ENCODE data around the gene TLE3. TPM values are rescaled to one million over a fixed set of nuclear protein-coding genes. Genes with fewer than 3 reads are reported as not detected.

TLE3 gene
- total RNA-seq, 1 donor from 2014 or later = 68.9 TPM

DNA sequence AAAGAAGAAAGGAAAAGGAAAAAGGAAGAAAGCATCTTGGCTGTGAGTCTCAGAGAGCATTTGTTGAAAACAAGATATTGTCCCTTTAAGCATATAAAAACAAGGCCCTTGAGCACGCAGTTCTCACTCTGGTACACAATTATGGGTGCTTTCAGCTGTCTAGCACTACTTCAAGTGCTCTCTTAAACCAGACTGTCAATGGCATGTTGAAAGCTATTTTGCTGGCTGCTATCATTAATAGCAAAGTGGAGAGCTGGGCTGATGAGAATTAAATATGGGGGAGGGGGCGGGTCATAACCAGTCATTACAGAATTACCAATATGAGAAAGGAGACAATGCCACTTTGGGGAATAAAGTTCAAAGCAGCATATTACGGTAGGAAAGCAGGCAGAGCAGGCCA lies 9.3 kb downstream of the TLE3 start:
- no peak for FAIRE-seq
- DNase-seq (ENCODE audit: low spot score in 2 of 2) = no peak

GRCh38 chr15:70087708-70088352 lies 9.9 kb downstream of the TLE3 start:
- no peak for FAIRE-seq

GRCh38 chr15:70086636-70087035 lies 11.1 kb downstream of the TLE3 start:
- DNase-seq (ENCODE audit: low spot score in 2 of 2) (no peak), FAIRE-seq (no peak)

More at GRCh38 chr15:70087708-70088352, 9.9 kb downstream of the TLE3 start:
- DNase-seq (ENCODE audit: low spot score in 2 of 2) = no peak

- DNase-seq (ENCODE audit: low spot score in 2 of 2) (no peak), FAIRE-seq (no peak)
Observed at GRCh38 chr15:70084461-70084860, 13.3 kb downstream of the TLE3 start.

DNA sequence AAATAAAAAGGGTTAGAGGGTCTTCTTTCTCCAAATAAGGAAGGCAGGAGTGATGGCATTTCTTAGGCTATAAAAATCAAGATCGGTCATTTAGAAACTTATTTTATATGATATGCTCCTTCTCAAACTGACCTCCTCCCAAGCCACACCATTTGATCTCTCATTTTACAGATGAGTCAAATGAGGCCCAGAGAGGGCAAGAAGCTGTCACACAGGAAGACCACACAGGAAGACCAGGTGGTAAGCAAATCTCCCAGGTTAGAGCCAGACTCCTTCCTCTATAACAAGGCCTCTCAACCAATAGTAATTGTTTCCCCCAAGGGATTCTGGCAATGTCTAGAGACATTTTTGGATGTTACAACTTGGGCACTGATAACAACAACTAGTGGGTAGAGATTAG lies 13.8 kb downstream of the TLE3 start:
- DNase-seq (ENCODE audit: low spot score in 2 of 2) (no peak), FAIRE-seq (no peak)

DNA sequence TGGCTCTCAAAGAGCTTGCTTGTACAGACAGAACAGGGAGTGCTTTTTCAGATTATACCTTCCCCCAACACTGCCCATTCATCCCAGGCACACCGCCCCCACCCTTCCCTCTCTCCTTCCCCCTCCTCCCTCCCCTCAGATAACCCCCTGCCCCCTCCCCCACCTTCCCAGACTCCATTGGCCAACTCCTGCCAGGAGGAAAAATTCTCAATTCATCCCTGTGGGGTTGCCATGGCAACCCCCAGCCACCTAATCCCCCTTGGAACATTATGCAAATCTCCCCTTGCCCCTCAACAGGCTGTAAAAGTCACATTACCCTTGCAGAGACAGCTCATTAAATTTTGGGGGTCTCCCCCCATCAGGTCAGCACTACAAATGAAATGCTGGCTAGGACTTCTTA lies 14.3 kb downstream of the TLE3 start:
- FAIRE-seq (no peak), DNase-seq (ENCODE audit: low spot score in 2 of 2) (no peak)

DNA sequence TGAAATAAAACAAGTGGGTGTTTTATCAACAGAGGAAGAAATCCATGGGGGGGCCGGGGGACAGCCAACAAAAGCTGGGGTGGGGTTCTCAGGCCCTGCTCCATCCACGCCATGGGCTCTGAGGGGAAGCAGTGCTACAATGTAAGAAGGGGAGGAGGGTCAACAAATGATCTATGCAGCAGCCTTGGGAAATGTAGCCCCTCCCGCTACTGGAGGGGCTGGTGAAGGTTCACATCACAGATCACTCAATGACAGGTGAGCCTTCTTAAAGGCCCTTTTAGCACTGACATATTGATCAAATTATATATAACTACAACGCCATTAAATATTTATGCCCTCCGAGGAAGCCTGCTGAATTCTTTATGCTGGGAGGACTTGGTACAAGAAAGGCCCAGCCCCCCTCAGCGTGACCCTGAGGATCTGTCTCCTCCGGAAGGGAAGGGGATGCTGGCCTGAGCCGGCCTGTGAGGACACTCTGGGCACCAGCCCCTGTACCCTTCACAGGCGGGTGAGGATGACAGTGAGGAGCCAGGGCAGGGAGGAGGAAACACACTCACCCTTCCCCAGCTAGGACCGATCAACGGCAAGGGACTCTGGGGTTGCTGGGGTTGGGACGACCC lies 15.3 kb downstream of the TLE3 start:
- DNase-seq (ENCODE audit: low spot score in 2 of 2) (no peak), FAIRE-seq (no peak)

DNA sequence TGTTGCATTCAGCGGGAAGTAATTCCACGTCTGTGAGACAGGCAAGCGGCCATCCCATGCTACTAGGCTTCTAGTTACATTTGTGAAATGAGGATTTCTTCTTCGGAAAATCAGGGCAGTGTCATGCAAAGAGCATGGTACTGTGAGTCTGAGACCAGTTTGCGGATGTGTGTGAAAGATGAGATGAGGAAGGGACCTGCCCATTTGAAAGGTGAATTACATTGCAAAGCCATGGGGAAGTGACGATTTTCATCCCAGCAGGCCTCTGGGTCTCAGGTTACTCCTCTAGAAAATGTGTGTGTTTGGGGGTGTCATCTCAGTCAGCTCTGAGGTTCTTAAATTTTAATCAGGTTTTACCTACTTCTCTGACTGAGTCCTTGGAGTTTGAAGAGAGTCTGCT lies 16.1 kb downstream of the TLE3 start:
- DNase-seq (ENCODE audit: low spot score in 2 of 2) (no peak), FAIRE-seq (no peak)

DNA sequence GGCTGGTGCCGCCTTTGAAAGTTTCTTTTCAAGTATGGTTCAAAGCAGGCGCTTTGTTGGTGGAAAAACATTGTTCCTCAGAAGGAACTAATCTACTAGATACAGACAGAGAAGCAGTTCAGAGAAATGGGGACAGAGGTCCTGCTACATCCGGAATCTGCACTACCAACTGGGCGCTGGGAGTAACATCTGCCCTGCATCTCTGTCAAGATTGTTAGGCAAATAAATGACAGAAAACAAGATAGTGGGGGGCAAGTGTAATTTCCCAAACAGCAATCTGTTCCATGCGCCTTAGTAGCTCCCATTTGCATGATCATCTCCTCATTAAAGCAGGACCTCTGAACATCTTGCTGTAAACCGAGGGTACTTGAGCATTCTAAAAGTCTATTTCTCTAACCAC lies 17.4 kb downstream of the TLE3 start:
- no peak for FAIRE-seq
- no peak for DNase-seq (ENCODE audit: low spot score in 2 of 2)

DNA sequence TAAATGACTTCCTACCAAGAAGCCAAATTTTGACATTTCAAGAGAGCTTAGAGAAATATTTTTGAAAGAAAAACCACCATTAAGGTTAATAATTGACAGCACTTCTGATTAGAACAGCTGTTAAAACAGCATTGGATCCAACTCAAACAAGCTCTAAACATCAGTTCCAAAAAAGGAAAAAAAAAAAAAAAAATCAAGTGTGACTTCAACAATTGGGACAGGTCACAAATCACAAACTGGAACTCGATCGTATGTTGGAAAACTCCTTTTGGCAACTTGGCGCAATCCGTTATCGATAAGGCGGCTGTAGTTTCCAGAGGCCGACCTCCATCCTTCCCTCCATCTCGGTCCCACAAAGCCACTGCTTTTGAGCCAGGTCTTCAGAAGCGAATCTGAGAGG lies 17.8 kb downstream of the TLE3 start:
- DNase-seq (ENCODE audit: low spot score in 2 of 2) (no peak), FAIRE-seq (no peak)

- no peak for DNase-seq (ENCODE audit: low spot score in 2 of 2)
- no peak for FAIRE-seq
Observed at GRCh38 chr15:70078578-70079417, 18.9 kb downstream of the TLE3 start.

DNA sequence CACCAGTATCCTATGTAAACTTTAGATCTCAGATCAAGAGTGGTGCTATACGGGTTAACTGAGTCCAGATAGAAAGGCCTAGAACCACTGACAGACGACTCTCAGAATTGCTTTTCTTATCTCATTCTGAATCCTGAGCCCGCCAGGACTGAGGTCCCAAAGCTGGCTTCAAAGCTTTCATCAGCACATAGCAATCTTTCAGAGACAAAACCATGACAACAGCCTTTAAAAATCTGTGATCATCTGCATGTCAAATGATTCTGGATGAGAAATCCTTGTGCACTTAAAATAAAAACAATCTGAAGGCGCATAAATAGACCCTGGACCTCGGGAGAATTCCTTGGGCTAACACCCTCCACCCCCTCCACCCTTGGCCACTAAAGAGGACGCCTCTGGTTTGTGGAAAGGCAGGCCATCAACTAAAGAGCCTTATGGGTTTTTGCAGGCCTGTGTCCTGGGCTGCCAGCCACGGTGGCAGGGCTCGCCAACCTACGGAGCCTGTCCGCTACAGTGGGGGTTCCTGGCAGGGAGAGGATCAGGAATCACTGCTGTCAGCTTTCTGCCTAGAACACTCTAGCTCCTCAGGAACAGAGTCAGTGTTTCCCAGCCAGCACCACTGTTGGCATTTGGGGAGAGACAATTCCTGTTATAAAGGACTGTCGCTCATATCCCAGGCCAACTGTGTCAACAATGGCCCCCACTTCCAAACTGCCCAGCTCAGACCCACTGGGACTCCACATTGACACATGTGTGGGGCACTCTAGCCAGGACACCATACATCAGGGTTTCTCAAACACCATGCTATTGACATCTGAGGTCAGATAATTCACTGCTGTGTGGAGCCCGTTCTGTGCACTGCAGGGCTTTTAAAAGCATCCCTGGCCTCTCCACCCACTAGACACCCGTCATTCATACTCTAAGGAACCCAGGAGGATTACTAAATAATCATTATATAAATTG lies 20.2 kb downstream of the TLE3 start:
- DNase-seq (ENCODE audit: low spot score in 2 of 2) (no peak), FAIRE-seq (no peak)

DNA sequence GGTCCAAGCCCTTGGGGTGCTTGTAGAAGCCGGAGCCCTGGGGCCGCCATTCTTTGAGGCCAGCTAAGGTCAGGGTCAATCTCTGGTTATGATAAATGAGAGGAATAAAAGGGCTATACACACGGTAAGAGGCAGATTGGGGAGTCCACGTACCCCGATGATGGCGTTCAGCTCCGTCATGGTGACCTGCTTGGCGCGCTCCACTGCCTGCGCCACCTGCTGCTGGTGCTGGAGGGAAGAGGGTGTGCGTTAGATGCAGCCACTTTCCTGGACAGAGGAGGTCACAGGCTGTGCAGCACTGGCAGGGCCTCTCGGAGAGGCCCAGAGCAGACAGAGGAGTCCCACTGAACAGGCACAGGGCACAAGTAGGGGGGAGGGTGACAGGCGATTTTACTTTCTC lies 23.3 kb downstream of the TLE3 start:
- DNase-seq (ENCODE audit: low spot score in 2 of 2) (no peak), FAIRE-seq (no peak)

DNA sequence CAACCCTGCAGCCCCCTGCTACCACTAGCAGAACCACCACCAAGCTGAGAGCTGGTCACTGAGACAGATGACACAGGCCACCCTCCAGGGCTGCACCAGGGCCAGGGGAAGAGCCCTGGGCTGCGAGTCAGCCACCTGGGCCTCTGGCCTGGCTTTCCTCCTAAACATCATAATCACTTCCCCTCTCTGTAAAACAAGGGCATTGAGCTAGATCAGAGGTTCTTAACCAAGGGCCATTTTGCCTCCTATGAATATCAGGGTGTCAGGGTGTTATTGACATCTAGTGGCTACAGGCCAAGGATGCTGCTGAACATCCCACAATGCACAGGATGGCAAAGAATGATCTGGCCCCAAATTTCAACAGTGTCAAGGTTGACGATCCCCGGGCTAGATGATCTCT lies 25.2 kb downstream of the TLE3 start:
- no peak for DNase-seq (ENCODE audit: low spot score in 2 of 2)
- FAIRE-seq = no peak

- FAIRE-seq (no peak), DNase-seq (ENCODE audit: low spot score in 2 of 2) (no peak)
Observed at GRCh38 chr15:70071799-70072198, 25.9 kb downstream of the TLE3 start.

DNA sequence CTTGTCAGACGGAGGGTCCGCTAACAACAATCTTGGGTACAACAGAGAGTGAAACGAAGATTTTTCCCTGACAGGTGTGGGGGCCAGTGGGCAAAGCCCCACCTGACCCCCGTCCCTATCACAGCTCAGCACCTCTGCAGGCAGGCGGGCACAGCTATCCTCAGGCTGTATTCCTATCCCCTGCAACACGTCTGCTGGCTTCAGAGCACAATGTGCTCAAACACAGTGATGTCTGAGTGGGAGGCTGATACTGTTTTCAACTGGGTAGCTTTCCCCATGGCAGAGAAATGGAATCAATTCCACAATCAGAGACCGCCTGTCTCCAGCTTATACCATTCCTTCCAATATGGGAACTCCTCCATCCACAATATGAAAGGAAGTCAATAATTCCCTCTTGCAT lies 28.0 kb downstream of the TLE3 start:
- FAIRE-seq (no peak), DNase-seq (ENCODE audit: low spot score in 2 of 2) (no peak)

DNA sequence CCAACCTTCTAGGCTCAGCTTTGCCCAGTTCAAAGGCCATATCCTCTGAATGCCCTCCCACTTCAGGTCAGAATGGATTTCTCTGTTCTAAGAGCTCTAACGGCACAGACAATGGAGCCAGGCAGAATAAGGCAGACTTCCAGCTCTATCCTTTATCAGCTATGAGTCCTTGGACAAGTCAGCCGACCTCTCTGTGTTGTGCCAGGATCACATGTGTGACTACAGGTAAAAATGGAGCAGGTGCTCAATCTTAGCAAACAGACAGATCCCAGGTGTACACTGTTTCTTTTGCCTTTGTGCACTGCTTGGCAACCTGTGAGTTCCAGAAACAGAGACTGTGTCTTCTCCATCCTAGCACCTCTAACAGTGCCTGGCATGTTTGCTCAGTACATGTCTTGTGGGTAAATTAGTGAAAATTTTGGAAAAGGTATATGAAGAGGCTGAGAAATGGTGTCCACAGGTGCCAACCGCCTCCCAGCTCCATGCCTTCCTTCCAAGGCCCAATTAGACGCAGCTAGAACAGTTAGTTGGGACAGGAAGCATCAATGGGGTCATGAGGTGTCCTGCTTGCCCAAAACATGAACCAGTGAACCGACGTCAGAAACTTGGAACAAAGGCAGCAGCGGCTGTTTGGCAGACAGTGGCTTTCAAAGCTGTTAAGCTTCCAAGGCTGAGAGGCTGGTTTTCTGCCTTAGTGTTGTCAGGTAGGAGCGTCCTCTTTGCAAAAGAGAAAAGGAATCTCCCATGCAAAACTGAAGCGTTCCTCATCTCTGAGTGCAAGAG lies 28.7 kb downstream of the TLE3 start:
- no peak for DNase-seq (ENCODE audit: low spot score in 2 of 2)
- no peak for FAIRE-seq

GRCh38 chr15:70067681-70068080 lies 30.0 kb downstream of the TLE3 start:
- FAIRE-seq = no peak
- no peak for DNase-seq (ENCODE audit: low spot score in 2 of 2)

DNA sequence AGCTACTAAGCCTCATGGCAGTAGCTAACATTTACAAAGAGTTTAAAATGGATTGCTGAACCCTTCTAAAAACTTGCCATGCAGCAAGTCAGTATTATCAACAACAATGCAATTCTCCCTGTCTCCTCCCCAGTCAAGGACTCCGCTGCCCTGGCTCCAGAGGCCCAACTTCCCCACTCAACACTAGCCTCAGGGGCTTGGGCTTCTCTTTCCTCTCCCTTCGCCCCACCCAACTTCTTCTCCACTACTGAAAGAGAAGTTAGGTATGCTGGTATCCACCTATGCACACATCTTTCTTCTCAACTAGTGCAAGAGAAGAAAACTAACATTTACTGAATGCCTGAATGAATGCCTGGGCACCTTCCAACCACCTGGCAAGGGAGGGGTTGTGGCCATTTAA lies 30.7 kb downstream of the TLE3 start:
- DNase-seq (ENCODE audit: low spot score in 2 of 2) = no peak
- no peak for FAIRE-seq

DNA sequence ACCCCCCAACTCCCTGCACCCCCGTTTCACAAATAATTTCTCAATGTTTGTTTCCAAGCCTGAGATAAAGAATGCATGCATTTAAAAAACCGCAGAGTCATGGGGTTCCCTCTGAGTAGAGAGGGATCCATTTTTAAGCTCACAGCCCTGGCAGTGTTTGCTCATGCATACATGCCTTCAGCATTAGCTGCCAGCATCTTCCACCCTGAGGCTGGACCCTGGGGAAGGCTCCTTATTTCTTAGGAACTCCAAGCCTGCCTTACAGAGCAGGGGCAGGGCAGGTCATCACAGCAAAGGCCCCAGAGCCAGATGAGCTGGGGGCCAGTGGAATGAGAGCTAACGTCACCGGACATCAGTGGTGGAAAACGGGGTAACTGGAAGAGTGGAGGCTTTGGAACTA lies 31.3 kb downstream of the TLE3 start:
- FAIRE-seq = no peak
- no peak for DNase-seq (ENCODE audit: low spot score in 2 of 2)
